IgD-negative memory B cell (primary cell): ENCODE results near the gene RAD52. TPM values are rescaled to one million over a fixed set of nuclear protein-coding genes. Genes with fewer than 3 reads are reported as not detected.

Experiments used
- H3K27ac Mint-ChIP-seq, 3 donors: one replicate each; pipeline ENCODE4 v1.8.0; 2020 to 2022; ENCODE audit warnings: mild to moderate bottlenecking in 3 of 3, mixed read lengths in 3 of 3, moderate library complexity in 1 of 3
- H3K27me3 Mint-ChIP-seq: one replicate; pipeline ENCODE4 v1.8.0; 2021; ENCODE audit warnings: mixed read lengths
- H3K36me3 Mint-ChIP-seq: one replicate; pipeline ENCODE4 v1.8.0; 2020; ENCODE audit warnings: mild to moderate bottlenecking, mixed read lengths
- H3K4me1 Mint-ChIP-seq, 3 donors: one replicate each; pipeline ENCODE4 v1.8.0; 2020 to 2022; ENCODE audit warnings: mixed read lengths in 3 of 3, mild to moderate bottlenecking in 1 of 3
- H3K4me3 Mint-ChIP-seq, 4 donors: one replicate each; pipeline ENCODE4 v1.8.0; 2020 to 2022; ENCODE audit warnings: mild to moderate bottlenecking in 4 of 4, mixed read lengths in 4 of 4, moderate library complexity in 3 of 4
- H3K9me3 Mint-ChIP-seq, 3 donors: one replicate each; pipeline ENCODE4 v1.8.0; 2020 to 2021; ENCODE audit warnings: mixed read lengths in 3 of 3, mild to moderate bottlenecking in 1 of 3
- polyA plus RNA-seq: library from polyadenylated mRNA; unstranded; fragments of 300-500 nt; fragmentation: Illumina TruSeq; gene quantifications from one replicate; pipeline ENCODE4 v1.2.3, GENCODE V29; 2021

RAD52 gene
- polyA plus RNA-seq, 1 donor from 2014 or later = 8.8 TPM

DNA sequence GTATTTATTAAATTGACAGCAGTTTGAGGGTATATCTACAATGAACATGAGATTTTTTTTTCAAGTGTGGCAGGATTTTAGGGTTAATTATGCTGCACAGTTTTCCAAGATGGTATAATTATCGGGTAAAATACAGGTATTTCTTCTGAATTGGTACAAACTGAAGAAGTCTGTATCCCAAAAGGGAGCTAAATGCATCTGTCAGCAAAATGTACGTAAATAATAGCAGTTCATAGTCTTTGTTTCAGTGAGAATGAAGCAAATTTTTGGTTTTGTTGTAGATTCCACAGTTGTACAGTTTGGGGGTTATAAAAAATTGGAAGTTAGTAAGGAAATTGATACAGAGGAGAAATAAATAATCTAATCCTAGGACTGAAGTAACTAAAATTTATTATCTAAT, 63.3 kb downstream of the RAD52 start:
- no peaks in the 10 kb centered on the region for H3K27me3 Mint-ChIP-seq
- H3K27ac Mint-ChIP-seq = peak overlapping the region in 1 of 3 donors; percentile 63
- no peak overlapping the region for H3K4me3 Mint-ChIP-seq
- no peaks in the 10 kb centered on the region for H3K9me3 Mint-ChIP-seq
- peaks cover 5% of the 10 kb centered on the region for H3K36me3 Mint-ChIP-seq
- no peaks in the 10 kb centered on the region for H3K4me1 Mint-ChIP-seq

DNA sequence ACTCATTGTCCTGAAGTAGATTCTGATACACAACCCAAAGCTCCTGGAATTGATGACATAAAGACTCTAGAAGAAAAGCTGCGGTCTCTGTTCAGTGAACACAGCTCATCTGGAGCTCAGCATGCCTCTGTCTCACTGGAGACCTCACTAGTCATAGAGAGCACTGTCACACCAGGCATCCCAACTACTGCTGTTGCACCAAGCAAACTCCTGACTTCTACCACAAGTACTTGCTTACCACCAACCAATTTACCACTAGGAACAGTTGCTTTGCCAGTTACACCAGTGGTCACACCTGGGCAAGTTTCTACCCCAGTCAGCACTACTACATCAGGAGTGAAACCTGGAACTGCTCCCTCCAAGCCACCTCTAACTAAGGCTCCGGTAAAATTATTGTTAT, 63.8 kb downstream of the RAD52 start:
- Mint-ChIP-seq H3K9me3 (no peaks in the 10 kb centered on the region), H3K27me3 (no peaks in the 10 kb centered on the region), H3K4me1 (no peaks in the 10 kb centered on the region), H3K27ac (peak overlapping the region in 1 of 3 donors; percentile 29), H3K4me3 (no peak overlapping the region), H3K36me3 (peaks cover 3% of the 10 kb centered on the region)

DNA sequence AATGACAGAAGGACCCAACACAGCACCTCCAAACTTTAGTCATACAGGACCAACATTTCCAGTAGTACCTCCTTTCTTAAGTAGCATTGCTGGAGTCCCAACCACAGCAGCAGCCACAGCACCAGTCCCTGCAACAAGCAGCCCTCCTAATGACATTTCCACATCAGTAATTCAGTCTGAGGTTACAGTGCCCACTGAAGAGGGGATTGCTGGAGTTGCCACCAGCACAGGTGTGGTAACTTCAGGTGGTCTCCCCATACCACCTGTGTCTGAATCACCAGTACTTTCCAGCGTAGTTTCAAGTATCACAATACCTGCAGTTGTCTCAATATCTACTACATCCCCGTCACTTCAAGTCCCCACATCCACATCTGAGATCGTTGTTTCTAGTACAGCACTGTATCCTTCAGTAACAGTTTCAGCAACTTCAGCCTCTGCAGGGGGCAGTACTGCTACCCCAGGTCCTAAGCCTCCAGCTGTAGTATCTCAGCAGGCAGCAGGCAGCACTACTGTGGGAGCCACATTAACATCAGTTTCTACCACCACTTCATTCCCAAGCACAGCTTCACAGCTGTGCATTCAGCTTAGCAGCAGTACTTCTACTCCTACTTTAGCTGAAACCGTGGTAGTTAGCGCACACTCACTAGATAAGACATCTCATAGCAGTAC, 64.6 kb downstream of the RAD52 start:
- Mint-ChIP-seq H3K27me3 (no peaks in the 10 kb centered on the region), H3K27ac (peak overlapping the region in 1 of 3 donors; percentile 29), H3K4me3 (peak overlapping the region in 1 of 4 donors; percentile 26), H3K4me1 (no peaks in the 10 kb centered on the region), H3K36me3 (peaks cover 3% of the 10 kb centered on the region), H3K9me3 (no peaks in the 10 kb centered on the region)

DNA sequence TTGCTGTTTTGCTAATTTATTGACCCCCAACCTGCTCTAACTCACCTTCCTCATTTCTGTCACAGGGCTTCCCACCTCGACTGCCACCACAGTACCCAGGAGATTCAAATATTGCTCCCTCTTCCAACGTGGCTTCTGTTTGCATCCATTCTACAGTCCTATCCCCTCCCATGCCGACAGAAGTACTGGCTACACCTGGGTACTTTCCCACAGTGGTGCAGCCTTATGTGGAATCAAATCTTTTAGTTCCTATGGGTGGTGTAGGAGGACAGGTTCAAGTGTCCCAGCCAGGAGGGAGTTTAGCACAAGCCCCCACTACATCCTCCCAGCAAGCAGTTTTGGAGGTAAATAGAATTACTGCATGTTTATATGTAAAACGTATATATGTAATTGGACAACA, 68.8 kb downstream of the RAD52 start:
- H3K27me3 Mint-ChIP-seq = no peaks in the 10 kb centered on the region
- H3K4me1 Mint-ChIP-seq = no peaks in the 10 kb centered on the region
- H3K36me3 Mint-ChIP-seq = peaks cover 2% of the 10 kb centered on the region
- no peaks in the 10 kb centered on the region for H3K9me3 Mint-ChIP-seq
- no peak overlapping the region for H3K27ac Mint-ChIP-seq
- H3K4me3 Mint-ChIP-seq = no peak overlapping the region

DNA sequence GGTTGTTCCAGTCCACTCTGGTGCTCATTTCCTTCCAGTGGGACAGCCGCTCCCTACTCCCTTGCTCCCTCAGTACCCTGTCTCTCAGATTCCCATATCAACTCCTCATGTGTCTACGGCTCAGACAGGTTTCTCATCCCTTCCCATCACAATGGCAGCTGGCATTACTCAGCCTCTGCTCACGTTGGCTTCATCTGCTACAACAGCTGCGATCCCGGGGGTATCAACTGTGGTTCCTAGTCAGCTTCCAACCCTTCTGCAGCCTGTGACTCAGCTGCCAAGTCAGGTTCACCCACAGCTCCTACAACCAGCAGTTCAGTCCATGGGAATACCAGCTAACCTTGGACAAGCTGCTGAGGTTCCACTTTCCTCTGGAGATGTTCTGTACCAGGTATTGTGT, 69.9 kb downstream of the RAD52 start:
- Mint-ChIP-seq H3K4me1 (no peaks in the 10 kb centered on the region), H3K36me3 (peaks cover 2% of the 10 kb centered on the region), H3K4me3 (no peak overlapping the region), H3K27ac (peak overlapping the region in 1 of 3 donors; percentile 22), H3K9me3 (no peaks in the 10 kb centered on the region), H3K27me3 (no peaks in the 10 kb centered on the region)

DNA sequence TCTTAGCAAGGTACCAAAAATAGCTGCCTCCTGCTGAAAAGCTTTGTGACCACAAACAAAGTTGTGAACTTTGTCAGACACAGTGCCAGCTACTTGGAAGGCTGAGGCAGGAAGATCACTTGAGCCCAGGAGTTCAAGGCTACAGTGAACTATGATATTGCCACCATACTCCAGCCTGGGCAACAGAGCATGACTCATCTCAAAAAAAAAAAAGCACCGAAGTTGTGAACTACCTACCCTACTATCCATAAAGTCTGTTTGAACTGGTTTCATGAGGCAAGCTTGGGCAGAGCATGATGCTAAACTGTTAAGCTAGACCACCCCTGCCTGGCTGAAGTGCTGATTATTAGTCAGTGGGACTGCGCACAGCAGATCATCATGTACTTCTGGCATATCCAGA, 75.5 kb downstream of the RAD52 start:
- Mint-ChIP-seq H3K27me3 (no peaks in the 10 kb centered on the region), H3K4me3 (no peak overlapping the region), H3K4me1 (peaks cover 0 to 1% (median 0%) of the 10 kb centered on the region in 3 donors), H3K36me3 (no peaks in the 10 kb centered on the region), H3K27ac (peak overlapping the region in 1 of 3 donors; percentile 39), H3K9me3 (no peaks in the 10 kb centered on the region)

DNA sequence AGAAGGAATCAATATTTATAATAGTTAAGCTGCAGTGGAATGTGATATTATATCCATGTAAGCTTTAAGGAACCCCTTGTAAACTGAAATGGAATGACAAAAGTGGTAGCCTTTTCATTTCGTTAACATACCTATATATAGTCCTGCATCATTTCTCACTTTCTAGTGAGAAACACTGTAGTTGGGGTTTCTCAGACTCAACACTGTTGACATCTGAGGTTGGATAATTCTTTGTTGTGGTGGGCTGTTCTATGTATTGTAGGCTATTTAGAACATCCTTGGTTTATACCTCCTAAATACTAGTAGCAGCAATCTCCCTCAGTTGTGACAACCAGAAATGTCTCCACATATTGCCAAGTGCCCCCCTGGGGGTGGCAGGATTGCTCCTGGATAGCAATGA, 79.1 kb downstream of the RAD52 start:
- no peaks in the 10 kb centered on the region for H3K9me3 Mint-ChIP-seq
- H3K4me3 Mint-ChIP-seq = no peak overlapping the region
- no peak overlapping the region for H3K27ac Mint-ChIP-seq
- peaks cover 0 to 1% (median 0%) of the 10 kb centered on the region in 3 donors for H3K4me1 Mint-ChIP-seq
- H3K27me3 Mint-ChIP-seq = no peaks in the 10 kb centered on the region
- peaks cover 1% of the 10 kb centered on the region for H3K36me3 Mint-ChIP-seq

DNA sequence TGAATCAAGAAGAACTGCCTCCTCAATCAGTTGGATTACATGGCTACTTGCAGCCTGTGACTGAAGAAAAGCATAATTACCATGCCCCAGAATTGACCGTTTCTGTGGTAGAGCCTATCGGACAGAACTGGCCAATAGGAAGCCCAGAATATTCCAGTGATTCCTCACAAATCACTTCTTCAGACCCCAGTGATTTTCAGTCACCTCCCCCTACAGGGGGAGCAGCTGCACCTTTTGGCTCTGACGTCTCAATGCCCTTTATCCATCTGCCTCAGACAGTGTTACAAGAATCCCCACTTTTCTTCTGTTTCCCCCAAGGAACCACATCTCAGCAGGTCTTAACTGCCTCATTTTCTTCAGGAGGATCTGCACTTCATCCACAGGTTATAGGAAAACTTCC, 80.8 kb downstream of the RAD52 start:
- Mint-ChIP-seq H3K36me3 (peaks cover 1% of the 10 kb centered on the region), H3K27ac (no peak overlapping the region), H3K4me3 (no peak overlapping the region), H3K4me1 (peaks cover 0 to 3% (median 0%) of the 10 kb centered on the region in 3 donors), H3K9me3 (no peaks in the 10 kb centered on the region), H3K27me3 (no peaks in the 10 kb centered on the region)

DNA sequence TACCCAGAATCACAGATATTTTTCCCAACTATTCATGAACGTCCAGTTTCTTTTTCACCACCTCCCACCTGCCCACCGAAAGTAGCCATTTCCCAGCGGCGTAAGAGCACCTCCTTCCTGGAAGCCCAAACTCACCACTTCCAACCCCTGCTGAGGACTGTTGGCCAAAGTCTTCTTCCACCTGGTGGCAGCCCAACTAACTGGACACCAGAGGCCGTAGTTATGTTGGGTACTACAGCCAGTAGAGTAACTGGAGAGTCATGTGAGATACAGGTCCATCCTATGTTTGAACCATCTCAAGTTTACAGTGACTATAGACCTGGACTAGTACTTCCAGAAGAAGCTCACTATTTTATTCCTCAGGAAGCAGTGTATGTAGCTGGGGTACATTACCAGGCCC, 81.6 kb downstream of the RAD52 start:
- Mint-ChIP-seq H3K9me3 (no peaks in the 10 kb centered on the region), H3K4me3 (no peak overlapping the region), H3K4me1 (peaks cover 0 to 3% (median 0%) of the 10 kb centered on the region in 3 donors), H3K36me3 (peaks cover 1% of the 10 kb centered on the region), H3K27ac (no peak overlapping the region), H3K27me3 (no peaks in the 10 kb centered on the region)

DNA sequence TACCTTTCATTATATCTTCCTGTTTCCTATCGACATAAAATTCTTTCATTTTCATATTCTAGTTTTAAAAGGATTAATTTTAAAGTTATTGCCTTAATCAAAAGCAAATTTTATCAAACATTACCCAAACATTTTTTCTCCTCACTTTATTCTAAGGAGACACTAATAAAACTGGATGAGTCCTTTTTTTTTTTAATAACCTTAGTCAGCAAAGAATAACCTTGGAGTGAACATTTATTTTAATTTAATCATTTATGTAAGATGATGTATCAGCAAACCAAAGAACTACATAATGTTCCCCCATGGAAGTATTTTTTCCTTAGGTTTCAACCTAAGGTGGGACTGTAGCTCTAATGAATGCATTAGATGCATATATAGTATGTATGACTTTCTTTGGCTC, 83.9 kb downstream of the RAD52 start:
- Mint-ChIP-seq H3K27me3 (no peaks in the 10 kb centered on the region), H3K36me3 (peaks cover 1% of the 10 kb centered on the region), H3K9me3 (no peaks in the 10 kb centered on the region), H3K27ac (no peak overlapping the region), H3K4me1 (peaks cover 0 to 3% (median 0%) of the 10 kb centered on the region in 3 donors), H3K4me3 (no peak overlapping the region)

DNA sequence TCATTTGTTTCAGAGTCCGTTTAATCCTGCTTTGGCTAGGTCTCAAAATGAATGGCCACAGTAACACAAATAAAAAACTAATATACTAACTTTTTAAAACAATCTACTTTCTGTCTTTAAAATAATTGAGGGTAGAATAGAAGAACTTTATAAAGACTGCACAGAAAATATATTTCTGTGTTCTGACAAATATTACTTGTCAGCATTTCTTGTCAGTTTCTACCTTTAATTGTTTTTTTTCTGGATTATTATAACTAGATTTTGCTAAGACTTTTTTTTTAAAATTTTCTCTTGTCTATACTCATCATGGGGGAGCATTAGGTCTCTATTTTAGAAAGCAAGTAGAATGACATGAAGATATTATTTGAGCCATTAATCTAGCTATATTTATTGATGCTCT, 86.2 kb downstream of the RAD52 start:
- Mint-ChIP-seq H3K9me3 (no peaks in the 10 kb centered on the region), H3K4me1 (peaks cover 0 to 2% (median 0%) of the 10 kb centered on the region in 3 donors), H3K27me3 (no peaks in the 10 kb centered on the region), H3K27ac (no peak overlapping the region), H3K36me3 (peaks cover 1% of the 10 kb centered on the region), H3K4me3 (no peak overlapping the region)

DNA sequence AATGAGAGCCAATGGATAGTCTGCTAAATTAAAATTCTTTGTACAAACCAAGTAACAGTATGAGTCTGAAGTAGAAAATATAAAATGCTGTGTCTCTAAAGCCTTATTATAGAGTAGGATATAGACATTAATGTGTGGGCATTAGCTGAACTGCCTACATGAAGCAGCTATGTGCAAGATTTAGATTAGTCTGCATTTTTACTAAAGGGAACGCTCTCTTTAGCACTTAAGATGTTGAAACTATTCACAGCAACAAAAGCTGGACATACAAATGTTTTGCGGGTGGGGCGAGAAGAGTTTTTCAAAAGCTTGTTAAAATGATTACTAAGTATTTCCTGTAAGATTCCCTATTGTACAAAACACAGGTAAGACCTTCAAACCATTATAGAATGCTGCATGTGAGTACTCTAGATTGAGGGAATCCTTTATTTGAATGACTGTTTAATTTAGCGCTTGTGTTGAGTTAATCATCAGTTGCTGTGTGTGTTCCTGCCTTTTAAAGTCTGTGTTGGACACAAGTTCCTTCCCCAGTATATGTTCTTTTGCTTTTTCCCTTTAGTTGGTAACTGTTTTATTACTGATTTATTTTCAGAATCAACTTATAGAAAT, 87.1 kb downstream of the RAD52 start:
- Mint-ChIP-seq H3K27me3 (no peaks in the 10 kb centered on the region), H3K4me3 (no peak overlapping the region), H3K27ac (no peak overlapping the region), H3K4me1 (peaks cover 0 to 2% (median 0%) of the 10 kb centered on the region in 3 donors), H3K36me3 (peaks cover 1% of the 10 kb centered on the region), H3K9me3 (no peaks in the 10 kb centered on the region)

Other genes starting within 250 kb of the RAD52 start
- gene WNK1, start 197.1 kb downstream of the RAD52 start, polyA plus RNA-seq = 47.0 TPM
- 16.5 TPM for gene ERC1, start 41.5 kb upstream of the RAD52 start, polyA plus RNA-seq